Heart left ventricle (tissue), 16 donors: Measurements from ENCODE around the gene PABPN1L. TPM values are rescaled to one million over a fixed set of nuclear protein-coding genes. Genes with fewer than 3 reads are reported as not detected.
"Not testable (repeated sequence)": the region's sequence is repeated elsewhere in the genome, so short reads cannot be mapped to it uniquely, and the experiment has no call there.

Experiments
- ATAC-seq, 4 donors: fragments of 200-7000 bp; cut with Tn5 transposase; one replicate each; pipeline ENCODE4 v1.9.1; 2020 to 2022; ENCODE audit warnings: moderate library complexity in 4 of 4, mild to moderate bottlenecking in 3 of 4, moderate number of reproducible peaks in 1 of 4
- DNase-seq, 5 donors: peaks; one replicate each; pipeline ENCODE4 v3.0.0-alpha.2; 2020
- H3K27ac ChIP-seq, 12 donors: fragments of 200-600 bp; sonication (generic) in 4 of 12; one replicate each; pipeline versions ENCODE4 v1.5.0 to v1.8.0; 2016 to 2022; ENCODE audit warnings: mild to moderate bottlenecking in 2 of 12
- H3K27me3 ChIP-seq, 9 donors: fragments of 200-600 bp; sonication (generic) in 2 of 9; one replicate each; pipeline versions ENCODE4 v1.5.1 to v1.8.0; 2016 to 2022; ENCODE audit warnings: mild to moderate bottlenecking in 3 of 9
- H3K36me3 ChIP-seq, 9 donors: fragments of 200-600 bp; sonication (generic) in 2 of 9; one replicate each; pipeline versions ENCODE4 v1.5.0 to v1.8.0; 2018 to 2022; ENCODE audit warnings: mild to moderate bottlenecking in 2 of 9
- H3K4me1 ChIP-seq, 12 donors: fragments of 200-600 bp; sonication (generic) in 4 of 12; one replicate each; pipeline versions ENCODE4 v1.5.0 to v1.8.0; 2016 to 2022; ENCODE audit warnings: mild to moderate bottlenecking in 3 of 12
- H3K4me3 ChIP-seq, 12 donors: fragments of 200-600 bp; sonication (generic) in 4 of 12; one replicate each; pipeline versions ENCODE4 v1.5.0 to v1.8.0; 2017 to 2022; ENCODE audit warnings: mild to moderate bottlenecking in 9 of 12, moderate library complexity in 4 of 12
- H3K9me3 ChIP-seq, 12 donors: fragments of 200-600 bp; sonication (generic) in 4 of 12; one replicate each; pipeline versions ENCODE4 v1.5.0 to v1.8.0; 2016 to 2022; ENCODE audit warnings: mild to moderate bottlenecking in 1 of 12
- CTCF ChIP-seq, 12 donors: fragments of 200-600 bp; sonication (generic) in 4 of 12; IDR thresholded peaks; one replicate each; pipeline versions ENCODE4 v1.5.0 to v1.8.0; 2018 to 2022; ENCODE audit warnings: antibody characterized with exemption in 12 of 12, mild to moderate bottlenecking in 5 of 12
- POLR2A ChIP-seq, 2 donors: fragments of 450-650 bp; IDR thresholded peaks; one replicate each; pipeline ENCODE4 v1.6.1; 2017; ENCODE audit warnings: antibody characterized with exemption in 2 of 2, mild to moderate bottlenecking in 2 of 2, moderate library complexity in 2 of 2
- WGBS, 4 donors: extraction: QIAGEN DNeasy Blood & Tissue Kit in 2 of 4; methylation state at CpG; one replicate each; pipeline versions ENCODE4 v1.1.5 to v1.1.7; 2013 to 2018; 5-methylcytosine and 5-hydroxymethylcytosine counted together
- intact Hi-C, 10 donors: fragments of 100-400 bp; cut with DNase I; formaldehyde crosslinking; loops; one replicate each; pipeline versions ENCODE4 v1.11.1 to v1.14.2; 2022
- polyA plus RNA-seq, 2 donors: library from polyadenylated mRNA; stranded (reverse); fragments of 200-250 nt; gene quantifications; one replicate each; pipeline ENCODE4 v1.2.3, GENCODE V29; 2013
- total RNA-seq, 9 donors: library from RNA; depleted of rRNA in 2 of 9; stranded (reverse); fragments of >200 nt in 2 of 9; fragmentation: NEBNext Ultra II Directional in 3 of 9; extraction: Animal tissue kit (Norgen Biotek cat#: 25700) in 3 of 9; gene quantifications; one replicate each; pipeline versions ENCODE4 v1.1.0 to v1.2.4, GENCODE V29; 2016 to 2023
- donor health status: ischemic (EF 13 %, LVEDD 7.1; RV severe dilation, severe dysfunction).
- donor health status: healthy with polysubstance abuse.
- donor health status: DM: no; HTN: yes; CAD: no.
- donor health status: DM: no; HTN: no; CAD: no.
- donor health status: ischemic (EF 25% LVEDD 6.9; RV normal size, moderate dysfunction).
- donor health status: ischemic (EF 25% LVEDD 5.7; RV mildly dilated, moderate dysfunction).
- donor health status: healthy.
- donor health status: DM: yes; HTN: yes; CAD: no.
- donor health status: ischemic (EF 35%, LVEDD 5.7; RV mildly dilated, moderate dysfunction).
- donor health status: nonischemic (EF 11% LVEDD 7.7; RV severe dilation, severe dysfunction).
- donor health status: DM: yes; HTN: yes; CAD: no.
- donor health status: PGD.
- donor health status: ischemic (EF 29% LVEDD 5.4; RV normal size, mild dysfunction).
- donor health status: nonischemic (EF 23%, LVEDD 6.1; RV moderate dilation, normal function).

The PABPN1L gene
- total and polyA plus RNA-seq, 11 donors = not detected

GRCh38 chr16:88896238-88897070 lies 30.0 kb upstream of the PABPN1L start:
- Histone ChIP-seq H3K27me3 (no peaks in the 10 kb centered on the region), H3K27ac (no peak overlapping the region), H3K4me1 (peaks cover 0 to 8% (median 0%) of the 10 kb centered on the region in 12 donors), H3K4me3 (no peak overlapping the region), H3K9me3 (no peaks in the 10 kb centered on the region), H3K36me3 (peaks cover 0 to 56% (median 20%) of the 10 kb centered on the region in 9 donors)
- TF ChIP-seq CTCF (IDR thresholded peaks at IDR 0.05) (no peak), POLR2A (IDR thresholded peaks at IDR 0.05) (no peak)
- intact Hi-C loops = no loop called here
- WGBS, 4 donors = 77 to 88% (median 83%) methylated on average over 40 to 57 of the region's 57 CpGs
- peak in 2 of 4 donors; percentile 18 to 25 for ATAC-seq
- DNase-seq = no peak

- intact Hi-C loops = no loop called here
- Histone ChIP-seq H3K4me3 (no peak overlapping the region), H3K36me3 (peaks cover 0 to 54% (median 17%) of the 10 kb centered on the region in 9 donors), H3K4me1 (peaks cover 0 to 8% (median 0%) of the 10 kb centered on the region in 12 donors), H3K9me3 (no peaks in the 10 kb centered on the region), H3K27ac (no peak overlapping the region), H3K27me3 (no peaks in the 10 kb centered on the region)
- no peak for TF ChIP-seq CTCF (IDR thresholded peaks at IDR 0.05)
- ATAC-seq (no peak), DNase-seq (no peak)
- 93 to 95% (median 94%) methylated on average over 8 to 22 of the region's 22 CpGs for WGBS, 4 donors
Observed at GRCh38 chr16:88895335-88895734, 28.9 kb upstream of the PABPN1L start.

- Histone ChIP-seq H3K4me1 (peaks cover 0 to 8% (median 0%) of the 10 kb centered on the region in 12 donors), H3K36me3 (peaks cover 0 to 49% (median 21%) of the 10 kb centered on the region in 9 donors), H3K4me3 (no peak overlapping the region), H3K27ac (no peak overlapping the region), H3K27me3 (no peaks in the 10 kb centered on the region), H3K9me3 (no peaks in the 10 kb centered on the region)
- ATAC-seq (no peak), DNase-seq (no peak)
- TF ChIP-seq CTCF (IDR thresholded peaks at IDR 0.05) = no peak
- no peak for TF ChIP-seq POLR2A (IDR thresholded peaks at IDR 0.05)
- 86 to 92% (median 87%) methylated on average over 11 to 21 of the region's 21 CpGs for WGBS, 4 donors
- intact Hi-C loops = no loop called here
Observed at GRCh38 chr16:88894681-88895300, 28.3 kb upstream of the PABPN1L start.

- H3K27me3 ChIP-seq, intact Hi-C loops, H3K4me3 ChIP-seq, DNase-seq, ATAC-seq, H3K27ac ChIP-seq, H3K9me3 ChIP-seq: not testable (repeated sequence)
- Histone ChIP-seq H3K4me1 (peaks cover 0 to 12% (median 0%) of the 10 kb centered on the region in 12 donors), H3K36me3 (peaks cover 0 to 46% (median 23%) of the 10 kb centered on the region in 9 donors)
- whole genome bisulfite sequencing, 4 donors = 94 to 100% (median 97%) methylated on average over 2 to 5 of the region's 6 CpGs
Observed at GRCh38 chr16:88894266-88894665, 27.8 kb upstream of the PABPN1L start.
